Measurements from ENCODE around the gene BCL2A1. TPM values are rescaled to one million over a fixed set of nuclear protein-coding genes. Genes with fewer than 3 reads are reported as not detected.

Gene BCL2A1
- total RNA-seq, 1 experiment from 2014 or later: 0.44 TPM

GRCh38 chr15:79978260-79978654 lies 7.3 kb upstream of the BCL2A1 start (continued):
- TF ChIP-seq ATF3 (IDR thresholded peaks at IDR 0.05): no peak

DNA sequence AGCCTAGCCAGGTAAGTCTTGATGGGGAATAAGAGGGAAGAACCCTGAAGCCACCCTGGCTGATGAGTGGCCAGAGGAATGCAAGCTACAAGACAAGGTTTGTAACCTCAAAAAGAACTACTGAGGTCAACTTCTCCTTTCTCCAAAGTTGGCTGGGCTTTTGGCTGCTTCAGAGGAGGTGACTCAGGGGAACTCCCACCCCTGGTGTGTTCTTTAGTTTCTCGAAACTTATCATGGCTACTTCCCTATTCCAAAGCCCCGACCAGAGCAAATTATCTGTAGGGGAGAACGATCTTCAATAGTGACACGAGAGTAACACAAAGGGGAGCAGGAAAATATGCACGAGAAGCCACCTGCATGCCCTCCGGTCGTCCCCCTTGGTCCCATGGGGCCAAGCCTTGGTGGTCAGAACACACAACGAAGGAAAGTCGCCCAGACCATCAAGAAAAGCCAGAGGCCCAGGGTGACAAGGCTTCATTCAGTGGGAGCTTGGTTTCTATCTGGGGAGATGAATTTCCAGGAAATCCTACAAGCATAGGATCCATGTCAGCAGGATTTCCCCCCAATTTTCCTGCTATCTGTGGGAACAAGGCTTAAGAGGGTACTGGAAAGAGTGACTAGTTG lies 6.5 kb upstream of the BCL2A1 start:
- Histone ChIP-seq H3K4me3 (replicated peaks in 1 of 2; ENCODE audit: low read depth in 1 of 2, low read length in 2 of 2) (no peak overlapping the region), H3K79me2 (ENCODE audit: insufficient read depth, low read length) (no peaks in the 10 kb centered on the region), H3K9me2 (ENCODE audit: insufficient read depth) (no peaks in the 10 kb centered on the region), H2AFZ (ENCODE audit: low read depth, low read length, poor library complexity, severe bottlenecking) (no peak overlapping the region), H4K20me1 (ENCODE audit: insufficient read depth) (no peaks in the 10 kb centered on the region), H3K36me3 (ENCODE audit: control insufficient read depth in 1 of 2, insufficient read depth in 2 of 2, low read length in 2 of 2) (no peaks in the 10 kb centered on the region), H3K4me2 (ENCODE audit: low read length) (no peak overlapping the region), H3K9me3 (ENCODE audit: control insufficient read depth in 1 of 2, insufficient read depth in 1 of 2, low read depth in 1 of 2, low read length in 2 of 2) (no peaks in the 10 kb centered on the region), H3K9ac (ENCODE audit: low read length) (no peak overlapping the region), H3K4me1 (ENCODE audit: control insufficient read depth in 1 of 2, insufficient read depth in 2 of 2, low read length in 2 of 2) (peaks cover 0 to 5% of the 10 kb centered on the region in 2 experiments; a peak in 1 of 4 replicates), H3K27ac (ENCODE audit: low read depth, low read length) (no peak overlapping the region), H3K27me3 (ENCODE audit: insufficient read depth, low read length) (no peaks in the 10 kb centered on the region)
- CTCF ChIA-PET: interaction anchor here (1.6 kb wide), 1 partner anchor 15 kb away, joined by 8 read pairs; no protein-coding TSS in a partner anchor
- POLR2A ChIA-PET: no interaction called here
- DNase-seq (ENCODE audit: low read depth, low spot score) (no peak), ATAC-seq (no peak)
- no TSS peak for BruUV-seq (replicated peaks)
- TF ChIP-seq ELF1 (IDR thresholded peaks at IDR 0.05; ENCODE audit: borderline replicate concordance, low read depth) (no peak), POLR2AphosphoS5 (IDR thresholded peaks at IDR 0.05; ENCODE audit: low read depth, low read length) (no peak), CEBPB (IDR thresholded peaks at IDR 0.05; ENCODE audit: low read depth) (no peak), TCF7L2 (IDR thresholded peaks at IDR 0.05; ENCODE audit: borderline replicate concordance, extremely low read depth, insufficient read depth, insufficient read length) (no peak), CBX3 (IDR thresholded peaks at IDR 0.05; ENCODE audit: low read depth) (no peak), ZBTB33 (IDR thresholded peaks at IDR 0.05; ENCODE audit: extremely low read depth, insufficient replicate concordance, low read length) (no peak), ZFX (IDR thresholded peaks at IDR 0.05) (no peak)
- TF ChIP-seq, protein P1, sequence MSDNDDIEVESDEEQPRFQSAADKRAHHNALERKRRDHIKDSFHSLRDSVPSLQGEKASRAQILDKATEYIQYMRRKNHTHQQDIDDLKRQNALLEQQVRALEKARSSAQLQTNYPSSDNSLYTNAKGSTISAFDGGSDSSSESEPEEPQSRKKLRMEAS (IDR thresholded peaks at IDR 0.05): no peak
- intact Hi-C loops (cut with micrococcal nuclease): no loop called here
- RAD21 ChIA-PET (ENCODE audit: low non-redundant PET in 1 of 2, low total read pairs in 2 of 2, uncharacterized antibody in 2 of 2, unreplicated experiment in 2 of 2): no interaction called here
